Measurements from ENCODE around the gene VPS35. TPM values are rescaled to one million over a fixed set of nuclear protein-coding genes. Genes with fewer than 3 reads are reported as not detected.

Gene VPS35
- total RNA-seq, 1 donor from 2014 or later: 63.3 TPM

GRCh38 chr16:46728806-46729205 is 39.8 kb upstream of the VPS35 start:
- TF ChIP-seq CTCF (IDR thresholded peaks at IDR 0.05) (no peak), POLR2AphosphoS5 (IDR thresholded peaks at IDR 0.05; ENCODE audit: insufficient read depth in 1 of 2, low read depth in 1 of 2) (no peak)
- no peaks in the 10 kb centered on the region for H3K4me1 ChIP-seq
- H3K36me3 ChIP-seq: no peaks in the 10 kb centered on the region
- intact Hi-C loops (cut with DNase I): no loop called here
- no peak for DNase-seq (ENCODE audit: extremely low spot score in 2 of 2)
- H3K27me3 ChIP-seq: no peaks in the 10 kb centered on the region
- no peak overlapping the region for H3K4me3 ChIP-seq
- H3K27ac ChIP-seq: no peak overlapping the region
- H3K9me3 ChIP-seq: no peaks in the 10 kb centered on the region

- H3K27ac ChIP-seq: no peak overlapping the region
- no peak for DNase-seq (ENCODE audit: extremely low spot score in 2 of 2)
- no peak overlapping the region for H3K4me3 ChIP-seq
- intact Hi-C loops (cut with DNase I): no loop called here
- TF ChIP-seq POLR2AphosphoS5 (IDR thresholded peaks at IDR 0.05; ENCODE audit: insufficient read depth in 1 of 2, low read depth in 1 of 2) (no peak), POLR2A (IDR thresholded peaks at IDR 0.05) (no peak), CTCF (IDR thresholded peaks at IDR 0.05) (no peak)
- no peaks in the 10 kb centered on the region for H3K27me3 ChIP-seq
- H3K36me3 ChIP-seq: no peaks in the 10 kb centered on the region
- H3K4me1 ChIP-seq: no peaks in the 10 kb centered on the region
- no peaks in the 10 kb centered on the region for H3K9me3 ChIP-seq
Measured at GRCh38 chr16:46727630-46728029, 38.7 kb upstream of the VPS35 start.

GRCh38 chr16:46727184-46727583 is 38.2 kb upstream of the VPS35 start:
- Histone ChIP-seq H3K9me3 (no peaks in the 10 kb centered on the region), H3K4me1 (no peaks in the 10 kb centered on the region), H3K4me3 (no peak overlapping the region), H3K27ac (no peak overlapping the region), H3K36me3 (no peaks in the 10 kb centered on the region), H3K27me3 (no peaks in the 10 kb centered on the region)
- TF ChIP-seq POLR2A (IDR thresholded peaks at IDR 0.05): no peak
- no peak for TF ChIP-seq POLR2AphosphoS5 (IDR thresholded peaks at IDR 0.05; ENCODE audit: insufficient read depth in 1 of 2, low read depth in 1 of 2)
- TF ChIP-seq CTCF (IDR thresholded peaks at IDR 0.05): no peak
- intact Hi-C loops (cut with DNase I): no loop called here
- no peak for DNase-seq (ENCODE audit: extremely low spot score in 2 of 2)

- Histone ChIP-seq H3K27me3 (no peaks in the 10 kb centered on the region), H3K4me1 (no peaks in the 10 kb centered on the region), H3K36me3 (no peaks in the 10 kb centered on the region), H3K9me3 (no peaks in the 10 kb centered on the region), H3K4me3 (no peak overlapping the region), H3K27ac (no peak overlapping the region)
- no peak for DNase-seq (ENCODE audit: extremely low spot score in 2 of 2)
- intact Hi-C loops (cut with DNase I): no loop called here
- no peak for TF ChIP-seq POLR2A (IDR thresholded peaks at IDR 0.05)
Measured at GRCh38 chr16:46721885-46722284, 32.9 kb upstream of the VPS35 start.

GRCh38 chr16:46720619-46721018 is 31.6 kb upstream of the VPS35 start:
- intact Hi-C loops (cut with DNase I): no loop called here
- no peaks in the 10 kb centered on the region for H3K36me3 ChIP-seq
- no peak for DNase-seq (ENCODE audit: extremely low spot score in 2 of 2)

More at GRCh38 chr16:46720619-46721018, 31.6 kb upstream of the VPS35 start:
- Histone ChIP-seq H3K27me3 (no peaks in the 10 kb centered on the region), H3K9me3 (no peaks in the 10 kb centered on the region), H3K27ac (no peak overlapping the region), H3K4me1 (no peaks in the 10 kb centered on the region), H3K4me3 (no peak overlapping the region)
- TF ChIP-seq POLR2A (IDR thresholded peaks at IDR 0.05): no peak
- no peak for TF ChIP-seq CTCF (IDR thresholded peaks at IDR 0.05)
- TF ChIP-seq POLR2AphosphoS5 (IDR thresholded peaks at IDR 0.05; ENCODE audit: insufficient read depth in 1 of 2, low read depth in 1 of 2): no peak

All from vagina (tissue), 2 donors.